NAMALWA (cell line): ENCODE data around the gene SPEM2.

ENCODE experiments used
- DNase-seq: peaks from one replicate; pipeline ENCODE4 v3.0.0-alpha.2; 2015; ENCODE audit warnings: low spot score

Gene SPEM2

DNA sequence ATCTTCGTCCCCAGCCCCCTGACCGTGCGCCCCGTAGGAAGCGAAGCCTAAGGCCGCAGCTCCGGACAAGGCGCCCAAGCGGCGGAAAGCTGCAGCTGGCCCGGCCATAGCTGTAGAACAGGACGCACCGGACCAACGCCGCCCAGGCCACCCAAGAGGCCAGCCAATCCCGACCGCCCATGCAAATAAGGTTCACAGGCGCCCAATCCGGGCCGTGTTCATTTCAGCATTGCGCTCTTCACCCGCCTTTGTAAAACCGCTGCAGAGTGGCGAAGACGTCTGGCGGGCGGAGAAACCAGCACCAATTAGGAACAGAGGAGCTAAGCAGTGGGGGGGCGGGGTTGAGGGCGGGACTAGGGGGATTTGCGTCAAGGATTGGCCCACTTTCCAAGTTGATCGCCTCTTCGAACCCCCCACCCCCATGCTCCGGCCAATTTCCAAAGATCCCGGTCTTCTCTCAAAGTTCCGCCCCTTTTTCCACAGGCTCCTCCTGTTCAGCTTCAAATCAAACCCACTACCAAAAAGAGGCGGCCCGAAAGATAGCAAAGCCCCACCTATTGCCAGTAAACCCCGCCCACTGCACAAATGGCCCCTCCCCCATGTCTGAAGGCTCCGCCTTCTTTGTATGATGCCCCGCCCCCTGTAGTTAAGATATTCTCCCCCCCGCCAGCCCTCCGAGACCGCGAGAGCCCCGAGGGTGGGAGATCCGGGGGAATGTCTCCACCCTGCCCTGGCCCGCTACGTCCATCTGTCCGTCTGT lies 21.3 kb upstream of the SPEM2 start, which contains the start of gene TMEM256:
TMEM256 (minus strand) TSS at position 121 of the 760 bp plus-strand sequence; CDS start at position 108, 13 bp downstream.
- peak; percentile 95 for DNase-seq

GRCh38 chr17:7404737-7405349 lies 20.6 kb upstream of the SPEM2 start:
- no peak for DNase-seq

- no peak for DNase-seq
Observed at GRCh38 chr17:7405350-7406234, 19.8 kb upstream of the SPEM2 start.

DNA sequence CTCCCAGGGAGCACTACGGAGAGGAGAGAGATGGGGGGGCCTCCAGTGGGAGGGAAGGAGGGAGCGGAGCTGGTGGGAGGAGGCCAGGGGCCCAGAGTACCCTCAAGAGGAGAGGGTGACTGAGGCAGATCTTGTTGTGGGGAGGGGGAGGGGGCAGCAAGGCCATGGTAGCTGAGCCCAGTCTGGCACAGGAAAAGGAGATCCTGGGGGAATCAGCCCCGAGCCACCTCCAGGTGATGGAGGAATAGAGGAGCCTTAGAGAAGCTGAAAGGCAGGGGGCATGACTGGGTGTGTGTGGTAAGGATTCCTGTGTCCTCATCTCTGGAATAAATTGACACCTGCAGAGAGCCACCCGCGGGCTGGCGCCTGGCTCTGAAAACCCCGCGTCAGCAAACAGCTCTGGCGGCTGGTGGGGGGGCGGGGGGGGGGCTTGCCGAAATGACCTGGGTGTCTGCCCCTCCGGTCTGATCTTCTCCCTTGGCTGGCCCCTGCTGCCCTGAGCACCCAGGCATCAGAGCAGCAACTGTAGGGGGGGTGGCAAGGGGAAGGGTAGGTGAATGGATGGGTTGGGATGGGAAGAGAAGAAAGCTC lies 19.1 kb upstream of the SPEM2 start:
- DNase-seq: no peak

DNA sequence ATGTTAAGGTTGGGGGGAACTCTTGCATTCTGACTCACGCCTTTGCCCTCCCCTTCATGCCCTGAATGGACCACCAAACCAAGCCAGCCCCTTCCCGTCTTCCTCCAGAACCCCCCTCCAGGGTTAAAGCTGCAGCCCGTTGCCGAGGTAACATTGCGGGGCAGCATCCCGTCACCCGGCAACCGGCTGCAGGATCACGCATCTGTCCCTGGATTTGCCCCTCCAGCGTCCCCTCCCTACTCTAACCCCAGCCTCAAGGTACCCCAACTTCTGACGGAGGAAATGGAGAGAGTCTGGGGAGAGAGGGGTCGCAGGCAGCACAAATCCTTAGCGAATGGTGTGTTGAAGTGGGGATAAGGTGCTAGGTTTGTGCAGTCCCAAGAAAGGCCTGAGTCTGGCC lies 18.3 kb upstream of the SPEM2 start:
- DNase-seq: no peak

- DNase-seq: no peak
Observed at GRCh38 chr17:7407485-7408251, 17.7 kb upstream of the SPEM2 start, which contains the start of gene NLGN2. NLGN2 (plus strand) TSS chr17:7407845; CDS start chr17:7408256, 411 bp downstream.

GRCh38 chr17:7408252-7408727 lies 17.1 kb upstream of the SPEM2 start:
- DNase-seq: no peak

DNA sequence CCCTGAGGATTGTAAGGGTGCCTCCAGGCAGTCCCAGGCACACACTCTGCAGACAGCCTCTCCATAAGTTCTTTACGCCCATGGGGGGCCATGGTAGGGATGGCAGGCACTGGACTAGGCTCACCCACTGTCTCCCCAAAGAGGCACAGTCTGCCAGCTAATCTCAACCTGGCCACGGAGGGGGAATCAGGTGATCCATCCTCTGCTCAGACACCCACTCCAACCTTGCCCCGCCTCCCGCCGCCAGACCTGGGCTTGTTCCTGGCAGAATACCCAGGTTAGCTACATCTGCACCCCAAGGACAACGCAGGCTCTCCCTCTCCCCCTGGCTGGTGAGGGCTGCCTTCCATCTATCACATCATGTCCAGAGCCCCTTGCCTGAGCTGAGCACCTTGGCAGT lies 16.6 kb upstream of the SPEM2 start:
- no peak for DNase-seq

GRCh38 chr17:7409716-7410115 lies 15.7 kb upstream of the SPEM2 start:
- DNase-seq: no peak

- DNase-seq: no peak
Observed at GRCh38 chr17:7410634-7411426, 14.6 kb upstream of the SPEM2 start.

GRCh38 chr17:7411427-7411750 lies 14.0 kb upstream of the SPEM2 start:
- DNase-seq: no peak

DNA sequence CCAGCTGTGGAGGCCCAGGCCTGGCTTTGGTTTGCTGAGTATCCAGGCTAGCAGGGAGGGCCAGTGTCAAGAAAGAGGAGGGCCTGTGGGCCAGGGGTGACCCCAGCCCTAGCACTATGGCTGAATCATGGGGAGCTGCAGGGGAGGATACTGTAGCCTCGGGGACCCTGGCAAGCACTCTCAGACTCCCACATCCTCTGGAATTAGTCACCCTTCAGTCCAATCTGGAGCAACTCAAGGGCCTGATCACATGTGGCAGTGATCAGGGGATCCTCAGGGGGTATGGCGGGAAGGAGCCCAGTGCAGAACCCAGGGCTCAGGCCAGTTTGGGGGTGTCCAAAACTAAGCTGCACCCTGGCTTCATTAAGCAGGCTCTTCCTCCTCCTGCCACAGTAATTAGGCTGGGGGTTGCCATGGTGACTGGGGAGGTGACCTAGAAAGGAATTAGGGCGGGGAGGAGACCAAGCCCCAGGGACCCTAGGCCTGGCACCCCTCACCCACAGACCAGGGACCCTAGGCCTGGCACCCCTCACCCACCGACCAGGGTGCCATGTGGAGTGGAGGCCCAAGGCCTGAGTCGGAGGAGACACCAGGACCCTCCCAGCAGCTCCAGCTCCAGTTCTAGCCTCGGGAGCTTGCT lies 11.9 kb upstream of the SPEM2 start:
- DNase-seq: no peak

GRCh38 chr17:7414837-7415236 lies 10.6 kb upstream of the SPEM2 start:
- DNase-seq: no peak

GRCh38 chr17:7415784-7416183 lies 9.6 kb upstream of the SPEM2 start:
- no peak for DNase-seq

DNA sequence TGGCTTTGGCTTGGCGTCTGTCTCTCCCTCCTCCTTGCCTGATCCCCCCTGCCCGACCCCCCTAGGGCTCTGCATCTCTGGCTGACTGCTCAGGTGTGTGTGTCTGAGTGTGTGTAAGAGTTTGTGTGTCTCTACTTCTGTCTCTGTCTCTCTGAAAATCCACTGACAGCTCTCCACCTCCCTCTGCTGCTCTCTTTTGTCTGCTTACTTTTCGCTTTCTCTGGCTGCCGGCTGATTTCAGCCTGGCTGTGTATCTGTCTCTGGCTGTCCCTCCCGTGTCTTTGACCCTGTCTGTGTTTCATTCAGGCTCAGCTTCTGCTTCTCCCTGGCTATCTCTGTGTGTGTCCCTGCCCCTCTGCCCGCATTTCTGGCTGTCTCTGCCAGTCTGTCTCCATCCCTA lies 9.1 kb upstream of the SPEM2 start:
- DNase-seq: no peak

- no peak for DNase-seq
Observed at GRCh38 chr17:7417056-7417655, 8.3 kb upstream of the SPEM2 start.

DNA sequence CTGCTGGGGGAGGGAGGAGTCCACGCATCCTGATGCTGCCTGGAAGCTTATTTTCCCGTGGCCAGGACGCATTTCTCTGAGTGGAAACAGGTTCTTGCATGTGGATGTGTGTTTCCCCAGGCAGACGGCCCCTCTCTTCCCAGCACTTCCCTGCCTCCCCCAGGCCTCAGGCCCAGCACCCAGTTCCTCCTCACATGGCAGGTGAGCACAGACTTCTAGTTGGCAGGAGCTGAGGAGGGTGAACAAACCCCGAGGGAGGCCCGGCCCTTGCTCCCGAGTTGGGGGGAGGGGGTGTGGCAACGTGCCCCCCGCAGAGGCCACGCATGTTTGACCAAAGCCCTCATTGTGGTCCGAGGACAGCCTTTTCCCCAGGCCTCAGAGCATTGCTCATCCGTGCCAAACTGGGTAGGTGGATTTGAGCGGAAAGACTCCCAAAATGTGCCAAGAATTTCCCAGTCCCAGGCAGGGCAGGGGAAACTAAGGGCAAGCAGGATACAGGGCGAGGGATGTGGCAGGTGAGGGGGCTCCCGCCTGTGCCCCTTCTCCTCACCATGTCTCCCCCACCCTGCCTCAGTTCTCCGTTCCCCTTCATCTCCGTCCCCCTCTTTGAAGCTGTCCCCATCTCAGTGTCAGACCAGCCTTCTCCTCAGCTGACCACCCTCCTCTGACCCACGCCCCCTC lies 6.8 kb upstream of the SPEM2 start:
- DNase-seq: no peak

- no peak for DNase-seq
Observed at GRCh38 chr17:7419819-7420610, 5.4 kb upstream of the SPEM2 start, which contains the start of gene SPEM1. SPEM1 (plus strand) TSS chr17:7420324; CDS start chr17:7420385, 61 bp downstream.
